Liver (tissue), 3 donors: ENCODE results near the gene ATP2A1.

Experiments used
- ATF3 ChIP-seq: IDR thresholded peaks from 2 replicates; pipeline ENCODE4 v1.6.1; 2016; ENCODE audit warnings: antibody characterized with exemption
- EGR1 ChIP-seq, 2 donors: IDR thresholded peaks; 2 replicates each; pipeline ENCODE4 v1.6.1; 2016 to 2018; ENCODE audit warnings: antibody characterized with exemption in 2 of 2, low read depth in 2 of 2
- FOXA1 ChIP-seq: IDR thresholded peaks from 2 replicates; pipeline ENCODE4 v1.6.1; 2016; ENCODE audit warnings: antibody characterized with exemption
- HNF4A ChIP-seq, 2 donors: conservative IDR thresholded peaks; 2 replicates each; pipeline ENCODE4 v1.6.1; 2016; ENCODE audit warnings: antibody characterized with exemption in 2 of 2, mild to moderate bottlenecking in 2 of 2
- HNF4G ChIP-seq: IDR thresholded peaks from 2 replicates; pipeline ENCODE4 v1.6.1; 2016; ENCODE audit warnings: antibody characterized with exemption
- JUND ChIP-seq, 2 donors: IDR thresholded peaks; 2 replicates each; pipeline ENCODE4 v1.6.1; 2016; ENCODE audit warnings: antibody characterized with exemption in 2 of 2
- MAX ChIP-seq: IDR thresholded peaks from 2 replicates; pipeline ENCODE4 v1.6.1; 2016; ENCODE audit warnings: antibody characterized with exemption
- RAD21 ChIP-seq, 2 donors: IDR thresholded peaks; 2 replicates each; pipeline ENCODE4 v1.6.1; 2016; ENCODE audit warnings: antibody characterized with exemption in 2 of 2, mild to moderate bottlenecking in 2 of 2
- SP1 ChIP-seq: IDR thresholded peaks from 2 replicates; pipeline ENCODE4 v1.6.1; 2018; ENCODE audit warnings: antibody characterized with exemption, mild to moderate bottlenecking
- TAF1 ChIP-seq: conservative IDR thresholded peaks from 2 replicates; pipeline ENCODE4 v1.6.1; 2016; ENCODE audit warnings: antibody characterized with exemption, mild to moderate bottlenecking
- YY1 ChIP-seq: IDR thresholded peaks from 2 replicates; pipeline ENCODE4 v1.6.1; 2016; ENCODE audit warnings: antibody characterized with exemption, mild to moderate bottlenecking
- TF ChIP-seq, protein P1 (sequence below): fragments of 150-350 bp; IDR thresholded peaks from 2 replicates; pipeline ENCODE4 v1.5.1; 2017; ENCODE audit warnings: improper control_type of control experiment, low read depth, low read length; ENCODE audit not compliant: missing input control
- TF ChIP-seq, protein P2 (sequence below): IDR thresholded peaks from 2 replicates; pipeline ENCODE4 v1.6.1; 2016; ENCODE audit warnings: antibody characterized with exemption, mild to moderate bottlenecking
- TF ChIP-seq, protein P3 (sequence below): IDR thresholded peaks from 2 replicates; pipeline ENCODE4 v1.6.1; 2016; ENCODE audit warnings: antibody characterized with exemption
- donor health status: healthy.
- donor health status: healthy.

GRCh38 chr16:28898266-28898665 lies 20.0 kb downstream of the ATP2A1 start:
- TF ChIP-seq, protein P1, sequence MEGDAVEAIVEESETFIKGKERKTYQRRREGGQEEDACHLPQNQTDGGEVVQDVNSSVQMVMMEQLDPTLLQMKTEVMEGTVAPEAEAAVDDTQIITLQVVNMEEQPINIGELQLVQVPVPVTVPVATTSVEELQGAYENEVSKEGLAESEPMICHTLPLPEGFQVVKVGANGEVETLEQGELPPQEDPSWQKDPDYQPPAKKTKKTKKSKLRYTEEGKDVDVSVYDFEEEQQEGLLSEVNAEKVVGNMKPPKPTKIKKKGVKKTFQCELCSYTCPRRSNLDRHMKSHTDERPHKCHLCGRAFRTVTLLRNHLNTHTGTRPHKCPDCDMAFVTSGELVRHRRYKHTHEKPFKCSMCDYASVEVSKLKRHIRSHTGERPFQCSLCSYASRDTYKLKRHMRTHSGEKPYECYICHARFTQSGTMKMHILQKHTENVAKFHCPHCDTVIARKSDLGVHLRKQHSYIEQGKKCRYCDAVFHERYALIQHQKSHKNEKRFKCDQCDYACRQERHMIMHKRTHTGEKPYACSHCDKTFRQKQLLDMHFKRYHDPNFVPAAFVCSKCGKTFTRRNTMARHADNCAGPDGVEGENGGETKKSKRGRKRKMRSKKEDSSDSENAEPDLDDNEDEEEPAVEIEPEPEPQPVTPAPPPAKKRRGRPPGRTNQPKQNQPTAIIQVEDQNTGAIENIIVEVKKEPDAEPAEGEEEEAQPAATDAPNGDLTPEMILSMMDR: no peak
- TF ChIP-seq FOXA1 (no peak), TAF1 (no peak), YY1 (no peak), RAD21 (IDR thresholded peaks at IDR 0.05) (no peak), SP1 (no peak), JUND (IDR thresholded peaks at IDR 0.05) (no peak), MAX (no peak), ATF3 (no peak), EGR1 (IDR thresholded peaks at IDR 0.05; ENCODE audit: low read depth in 2 of 2) (no peak), HNF4G (no peak), HNF4A (conservative IDR thresholded peaks at IDR 0.05) (no peak)
- TF ChIP-seq, protein P2, sequence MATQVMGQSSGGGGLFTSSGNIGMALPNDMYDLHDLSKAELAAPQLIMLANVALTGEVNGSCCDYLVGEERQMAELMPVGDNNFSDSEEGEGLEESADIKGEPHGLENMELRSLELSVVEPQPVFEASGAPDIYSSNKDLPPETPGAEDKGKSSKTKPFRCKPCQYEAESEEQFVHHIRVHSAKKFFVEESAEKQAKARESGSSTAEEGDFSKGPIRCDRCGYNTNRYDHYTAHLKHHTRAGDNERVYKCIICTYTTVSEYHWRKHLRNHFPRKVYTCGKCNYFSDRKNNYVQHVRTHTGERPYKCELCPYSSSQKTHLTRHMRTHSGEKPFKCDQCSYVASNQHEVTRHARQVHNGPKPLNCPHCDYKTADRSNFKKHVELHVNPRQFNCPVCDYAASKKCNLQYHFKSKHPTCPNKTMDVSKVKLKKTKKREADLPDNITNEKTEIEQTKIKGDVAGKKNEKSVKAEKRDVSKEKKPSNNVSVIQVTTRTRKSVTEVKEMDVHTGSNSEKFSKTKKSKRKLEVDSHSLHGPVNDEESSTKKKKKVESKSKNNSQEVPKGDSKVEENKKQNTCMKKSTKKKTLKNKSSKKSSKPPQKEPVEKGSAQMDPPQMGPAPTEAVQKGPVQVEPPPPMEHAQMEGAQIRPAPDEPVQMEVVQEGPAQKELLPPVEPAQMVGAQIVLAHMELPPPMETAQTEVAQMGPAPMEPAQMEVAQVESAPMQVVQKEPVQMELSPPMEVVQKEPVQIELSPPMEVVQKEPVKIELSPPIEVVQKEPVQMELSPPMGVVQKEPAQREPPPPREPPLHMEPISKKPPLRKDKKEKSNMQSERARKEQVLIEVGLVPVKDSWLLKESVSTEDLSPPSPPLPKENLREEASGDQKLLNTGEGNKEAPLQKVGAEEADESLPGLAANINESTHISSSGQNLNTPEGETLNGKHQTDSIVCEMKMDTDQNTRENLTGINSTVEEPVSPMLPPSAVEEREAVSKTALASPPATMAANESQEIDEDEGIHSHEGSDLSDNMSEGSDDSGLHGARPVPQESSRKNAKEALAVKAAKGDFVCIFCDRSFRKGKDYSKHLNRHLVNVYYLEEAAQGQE: no peak
- TF ChIP-seq, protein P3, sequence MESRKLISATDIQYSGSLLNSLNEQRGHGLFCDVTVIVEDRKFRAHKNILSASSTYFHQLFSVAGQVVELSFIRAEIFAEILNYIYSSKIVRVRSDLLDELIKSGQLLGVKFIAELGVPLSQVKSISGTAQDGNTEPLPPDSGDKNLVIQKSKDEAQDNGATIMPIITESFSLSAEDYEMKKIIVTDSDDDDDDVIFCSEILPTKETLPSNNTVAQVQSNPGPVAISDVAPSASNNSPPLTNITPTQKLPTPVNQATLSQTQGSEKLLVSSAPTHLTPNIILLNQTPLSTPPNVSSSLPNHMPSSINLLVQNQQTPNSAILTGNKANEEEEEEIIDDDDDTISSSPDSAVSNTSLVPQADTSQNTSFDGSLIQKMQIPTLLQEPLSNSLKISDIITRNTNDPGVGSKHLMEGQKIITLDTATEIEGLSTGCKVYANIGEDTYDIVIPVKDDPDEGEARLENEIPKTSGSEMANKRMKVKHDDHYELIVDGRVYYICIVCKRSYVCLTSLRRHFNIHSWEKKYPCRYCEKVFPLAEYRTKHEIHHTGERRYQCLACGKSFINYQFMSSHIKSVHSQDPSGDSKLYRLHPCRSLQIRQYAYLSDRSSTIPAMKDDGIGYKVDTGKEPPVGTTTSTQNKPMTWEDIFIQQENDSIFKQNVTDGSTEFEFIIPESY: no peak
